GM19372 (cell line): ENCODE measurements around the gene ANKRD16.

Experiments used
- ATAC-seq: cut with Tn5 transposase; IDR thresholded peaks from one replicate; pipeline ENCODE4 v1.9.1; 2021; ENCODE audit warnings: mild to moderate bottlenecking, low read depth, moderate library complexity; ENCODE audit not compliant: unreplicated experiment

ANKRD16 gene

DNA sequence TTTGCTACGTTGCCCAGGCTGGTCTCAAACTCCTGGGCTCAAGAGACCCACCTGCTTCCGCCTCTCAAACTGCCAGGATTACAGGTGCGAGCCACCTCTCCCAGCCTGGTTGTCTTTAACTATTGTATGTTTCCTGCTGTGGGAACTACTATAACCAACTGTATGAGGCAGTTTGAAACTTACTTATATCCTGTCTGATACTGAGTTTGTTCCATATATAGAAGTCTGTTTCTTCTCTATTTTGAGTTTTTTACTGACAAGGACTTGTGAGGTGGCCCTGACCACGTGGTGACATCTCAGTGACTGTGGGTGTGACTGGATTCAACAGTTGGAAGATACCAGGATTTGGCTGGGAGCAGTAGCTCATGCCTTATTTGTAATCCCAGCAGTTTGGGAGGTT is 14.5 kb upstream of the ANKRD16 start:
- ATAC-seq: peak; percentile 88

DNA sequence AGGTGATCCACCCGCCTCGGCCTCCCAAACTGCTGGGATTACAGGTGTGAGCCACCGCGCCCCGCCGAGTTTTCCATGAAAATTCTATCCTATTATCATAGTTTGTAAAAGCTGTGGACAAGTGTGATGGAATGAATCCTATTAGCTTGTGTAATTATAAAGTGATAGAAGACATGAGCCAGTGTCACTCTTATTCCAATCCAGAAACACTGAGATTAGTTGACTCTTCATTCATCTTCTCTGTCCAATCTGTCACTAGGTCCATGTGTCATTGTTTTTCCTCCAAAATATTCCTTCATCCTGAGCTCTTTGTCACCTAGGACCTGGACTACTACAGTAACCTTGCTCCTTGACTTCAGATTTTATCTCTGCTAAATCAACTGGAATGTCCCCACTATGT is 13.9 kb upstream of the ANKRD16 start:
- no peak for ATAC-seq

DNA sequence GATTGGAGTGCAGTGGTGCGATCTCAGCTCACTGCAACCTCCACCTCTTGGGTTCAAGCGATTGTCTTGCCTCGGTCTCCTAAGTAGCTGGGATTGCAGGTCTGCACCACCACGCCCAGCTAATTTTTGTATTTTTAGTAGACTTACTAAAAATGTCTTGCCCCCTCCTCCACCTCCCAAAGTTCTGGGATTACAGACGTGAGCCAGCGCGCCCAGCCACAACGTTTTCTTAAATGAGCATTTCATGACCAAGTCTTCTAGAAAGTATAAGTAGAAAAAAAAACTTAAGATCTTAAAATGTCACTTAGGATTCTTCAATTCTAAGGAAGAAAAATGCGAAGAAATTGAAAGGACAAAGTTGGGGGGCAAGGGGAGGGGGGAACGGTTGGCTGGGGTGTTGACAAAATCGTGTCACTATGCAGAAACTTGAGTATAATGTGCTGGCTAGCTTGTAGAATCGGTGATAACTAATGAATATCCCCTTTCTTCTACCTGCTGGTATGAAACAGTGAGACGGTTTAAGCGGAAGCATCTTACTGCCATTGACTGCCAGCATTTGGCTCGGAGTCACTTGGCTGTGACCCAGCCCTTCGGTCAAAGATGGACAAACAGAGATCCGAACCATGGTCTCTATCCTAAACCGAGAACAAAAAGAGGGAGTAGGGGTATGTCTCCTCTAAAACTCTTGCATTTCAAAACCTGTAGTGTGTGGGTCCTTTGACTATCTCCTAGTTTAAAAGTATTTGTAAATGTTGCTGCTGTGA is 13.0 kb upstream of the ANKRD16 start:
- no peak for ATAC-seq

DNA sequence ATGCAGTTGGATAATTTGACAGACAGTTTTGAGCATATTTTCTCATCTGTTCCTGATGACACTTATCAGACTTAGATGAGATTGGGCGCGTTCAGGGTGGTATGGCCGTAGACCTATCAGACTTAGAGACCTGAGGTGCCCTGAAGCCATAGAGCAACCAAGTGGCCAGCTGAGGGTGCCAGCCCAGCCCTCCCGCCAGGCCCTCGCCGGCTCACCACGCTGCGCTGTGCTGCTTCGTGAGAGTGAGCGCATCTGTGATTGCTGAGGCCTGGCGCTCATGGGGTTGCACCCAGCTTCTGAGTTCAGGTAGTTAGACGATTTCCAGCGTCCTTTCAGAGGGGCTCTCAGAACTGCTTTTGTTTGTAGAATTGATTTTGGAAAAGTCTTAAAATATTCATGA is 10.6 kb upstream of the ANKRD16 start:
- ATAC-seq: no peak

DNA sequence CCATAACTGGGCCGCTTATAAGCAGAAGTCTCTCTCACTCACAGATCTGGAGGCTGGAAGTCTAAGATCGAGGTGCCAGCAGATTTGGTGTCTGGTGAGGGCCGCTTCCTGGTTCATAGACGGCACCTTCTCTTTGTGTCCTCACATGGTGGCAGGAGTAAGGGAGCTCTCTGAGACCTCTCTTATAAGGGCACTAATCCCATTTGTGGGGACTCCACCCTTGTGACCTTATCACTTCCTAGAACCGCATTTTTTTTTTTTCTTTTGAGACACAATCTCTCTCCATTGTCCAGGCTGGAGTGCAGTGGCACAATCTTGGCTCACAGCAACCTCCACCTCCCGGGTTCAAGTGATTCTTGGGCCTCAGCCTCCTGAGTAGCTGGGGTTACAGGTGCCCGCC is 8.5 kb upstream of the ANKRD16 start:
- no peak for ATAC-seq

DNA sequence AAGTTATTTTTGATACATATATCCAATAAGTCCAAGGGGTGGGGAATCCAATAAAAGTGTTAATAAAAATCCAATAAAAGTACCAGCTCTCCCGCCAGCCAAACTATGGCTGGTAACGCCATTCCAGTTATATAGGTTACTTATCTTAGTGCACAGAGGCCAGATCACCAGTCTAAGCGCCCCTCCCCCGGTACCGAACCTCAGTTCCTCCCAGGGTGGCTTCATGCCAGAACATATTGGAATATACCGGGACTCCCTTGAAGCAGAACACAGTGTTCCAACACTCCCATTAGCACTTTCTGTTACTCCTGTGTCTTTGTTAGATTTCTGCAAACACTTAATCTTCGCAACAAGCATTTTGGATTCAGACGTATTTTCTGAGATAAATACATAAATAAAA is 7.8 kb upstream of the ANKRD16 start:
- no peak for ATAC-seq

DNA sequence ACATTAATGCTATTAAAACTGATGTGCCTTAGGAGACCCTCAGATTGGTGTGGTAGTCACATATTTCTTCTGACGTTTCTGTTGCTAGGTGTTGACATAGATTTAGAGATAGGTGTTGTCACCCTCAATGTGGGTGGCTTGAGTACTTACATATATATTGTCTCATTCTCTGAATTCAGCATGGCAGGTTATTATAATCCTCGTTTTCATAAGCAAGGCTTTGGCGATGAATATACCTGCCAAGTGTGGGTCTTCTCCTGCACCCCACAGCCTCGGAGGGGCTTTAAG is 7.3 kb upstream of the ANKRD16 start:
- no peak for ATAC-seq

DNA sequence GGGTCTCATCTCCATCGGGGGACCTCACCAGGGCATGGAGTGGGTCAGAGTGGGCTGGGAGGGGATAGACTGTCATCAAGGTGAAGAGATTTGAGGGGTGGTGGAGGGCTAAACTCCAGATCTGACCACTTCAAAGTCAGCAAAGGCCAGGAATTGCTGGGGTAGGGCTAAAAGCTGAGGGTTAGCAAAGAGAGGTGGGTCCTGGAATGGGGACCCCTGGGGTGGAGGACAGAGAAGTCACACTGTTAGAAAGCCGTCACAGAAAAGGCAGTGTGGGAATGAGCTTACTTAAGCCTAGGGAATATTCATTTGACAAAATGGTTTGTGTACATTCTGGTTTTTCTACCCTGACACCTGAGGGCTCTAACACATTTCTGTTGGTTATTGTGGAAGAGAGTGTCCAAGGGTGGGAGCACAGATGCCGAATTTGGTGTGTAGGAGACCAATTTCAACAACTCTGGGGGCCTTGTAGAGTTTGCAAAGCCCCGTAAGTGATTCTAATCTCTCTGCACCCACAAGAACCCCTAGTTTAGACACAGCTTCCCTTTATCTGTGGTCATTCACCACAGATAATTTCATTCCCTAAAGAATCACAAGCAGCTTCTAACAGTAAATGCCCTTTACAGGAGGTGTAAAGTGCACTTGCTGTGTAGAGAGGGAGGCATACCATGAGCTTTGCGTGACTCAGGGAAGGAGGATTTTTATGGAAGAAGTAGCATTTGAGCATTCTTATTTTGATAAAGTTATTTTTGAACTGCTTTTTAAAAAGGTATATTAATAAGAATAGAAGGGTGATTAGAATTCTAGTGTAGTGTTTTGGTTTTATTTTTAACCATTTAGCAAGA is 6.7 kb upstream of the ANKRD16 start:
- no peak for ATAC-seq

DNA sequence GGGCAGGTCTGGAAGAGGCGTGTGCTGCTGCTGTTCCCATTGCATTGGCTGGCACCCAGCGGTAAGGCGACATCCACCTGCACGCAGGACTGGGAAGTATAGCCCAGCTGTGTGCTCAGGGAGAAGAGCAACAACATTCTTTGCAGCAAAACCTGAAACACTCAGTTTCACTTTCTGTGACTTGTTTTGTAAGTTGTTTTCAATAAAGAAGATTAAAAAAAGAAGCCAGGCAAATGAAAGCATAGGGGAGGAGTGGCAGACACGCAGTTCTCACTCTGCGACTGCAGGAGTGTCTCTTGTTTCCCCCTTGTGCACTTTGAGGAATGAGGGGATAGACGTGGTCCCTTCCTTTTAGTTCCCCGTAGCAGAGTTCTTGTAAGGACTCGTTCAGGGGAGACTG is 6.1 kb upstream of the ANKRD16 start:
- peak; percentile 58 for ATAC-seq

DNA sequence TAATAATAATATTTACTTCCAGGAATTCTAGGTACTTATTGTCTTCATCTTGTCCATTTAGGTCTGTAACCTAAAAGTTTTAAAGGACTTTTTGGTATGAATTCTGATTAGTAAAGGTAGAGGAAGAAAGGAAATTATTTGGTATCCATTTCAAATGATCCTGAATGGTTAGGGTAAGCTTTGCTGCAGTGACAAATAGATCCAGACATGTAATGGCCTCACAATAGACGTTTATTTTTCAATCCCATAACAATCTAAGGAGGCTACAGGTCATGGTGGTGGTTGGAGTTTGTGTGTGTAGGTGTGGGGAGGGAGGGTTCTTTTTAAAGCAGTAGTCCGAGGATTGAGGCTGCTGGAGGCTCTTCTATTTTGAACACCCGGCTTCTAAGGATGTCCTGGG is 5.7 kb upstream of the ANKRD16 start:
- ATAC-seq: no peak

DNA sequence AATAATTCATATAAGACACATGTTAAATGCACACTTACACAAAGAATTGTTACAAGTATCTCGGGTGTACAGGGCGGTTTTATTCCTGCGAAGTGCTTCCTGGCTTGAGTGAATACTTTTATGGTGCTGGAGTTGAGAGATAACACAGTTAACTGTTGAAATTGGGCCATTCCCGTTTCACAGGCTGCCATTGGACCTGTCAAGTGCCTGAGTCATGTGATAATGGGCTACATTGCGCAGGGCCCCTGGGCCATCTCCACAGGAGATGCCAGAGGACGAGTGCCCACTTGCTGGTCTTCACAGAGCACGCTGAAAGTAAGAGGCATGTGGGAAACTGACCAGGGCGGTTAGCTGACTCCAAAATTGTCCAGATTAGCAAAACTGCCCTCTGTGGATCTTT is 5.2 kb upstream of the ANKRD16 start:
- ATAC-seq: no peak

DNA sequence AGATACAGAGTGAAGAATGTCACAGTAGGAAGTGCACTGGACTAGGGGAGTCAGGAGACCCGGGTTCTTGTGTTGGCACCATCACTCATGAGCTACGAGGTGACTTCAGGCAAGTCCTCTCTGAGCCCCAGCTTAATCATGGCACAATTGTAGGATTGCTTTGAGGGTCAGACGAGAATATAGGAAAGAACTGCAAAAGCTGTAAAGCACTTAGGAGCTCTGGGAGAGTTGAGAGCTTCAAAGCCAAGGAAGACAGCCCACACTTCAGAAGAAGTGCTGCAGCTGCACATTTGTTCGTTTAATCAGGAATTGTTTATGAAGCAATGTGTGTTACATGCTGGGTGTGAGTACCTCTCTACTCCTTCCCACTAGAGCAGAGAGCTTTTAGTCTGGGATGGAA is 4.7 kb upstream of the ANKRD16 start:
- ATAC-seq: no peak

DNA sequence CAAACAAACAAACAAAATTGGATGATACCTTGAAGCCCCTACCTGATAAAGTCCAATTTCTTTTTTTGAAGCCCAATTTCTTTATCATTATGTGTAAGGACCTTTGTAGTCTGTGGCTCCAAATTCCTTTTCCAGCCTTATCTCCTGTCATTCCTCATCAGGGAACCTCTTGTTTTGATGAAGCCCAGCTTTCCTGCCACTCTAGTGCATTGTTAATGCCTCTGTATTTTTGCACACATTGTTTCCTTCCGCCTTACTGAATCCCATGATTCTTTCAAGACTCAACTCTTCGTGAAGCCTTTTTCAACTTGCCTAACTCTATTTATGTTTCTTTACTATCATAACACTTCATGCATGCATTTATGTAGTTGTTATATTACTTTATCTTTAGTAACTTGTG is 3.6 kb upstream of the ANKRD16 start:
- ATAC-seq: no peak

DNA sequence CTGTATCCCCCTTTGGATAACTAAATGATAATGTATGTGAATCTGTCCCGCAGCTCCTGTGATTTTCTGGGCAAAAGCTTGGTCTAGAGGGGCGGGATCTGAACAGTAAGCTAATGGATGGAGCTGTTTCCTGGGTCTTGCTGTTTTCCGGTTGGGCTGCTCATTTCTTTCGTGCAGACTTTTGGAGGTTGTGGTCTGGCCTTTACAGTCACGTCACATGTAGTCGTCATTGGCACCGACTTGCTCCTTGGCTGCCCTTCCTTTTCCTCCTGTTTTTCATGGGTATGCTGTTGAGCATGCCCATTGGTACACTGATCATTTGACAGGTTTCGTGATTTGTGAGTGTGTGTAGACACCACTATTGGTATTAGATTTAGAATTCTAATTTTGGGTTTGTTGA is 2.3 kb upstream of the ANKRD16 start:
- no peak for ATAC-seq

DNA sequence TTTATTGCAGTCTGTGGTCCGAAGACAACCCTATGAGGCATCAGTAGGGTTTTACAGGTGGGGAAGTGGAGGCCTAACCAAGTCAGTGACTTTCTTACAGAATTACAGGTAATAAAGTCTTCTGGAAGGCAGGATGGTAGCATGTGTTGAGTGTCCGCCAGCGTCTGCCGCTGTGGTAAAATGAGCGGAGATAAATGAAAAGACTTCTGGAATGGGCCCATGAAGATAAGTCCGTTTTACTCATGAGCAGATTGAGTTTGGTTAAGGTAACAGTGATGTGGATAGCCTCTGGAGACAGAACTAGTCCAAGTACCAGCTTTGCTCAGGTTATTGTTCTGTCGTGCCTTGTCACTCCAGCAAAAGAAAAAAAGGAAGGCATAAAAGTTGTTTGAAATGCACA is 1.3 kb upstream of the ANKRD16 start:
- no peak for ATAC-seq

DNA sequence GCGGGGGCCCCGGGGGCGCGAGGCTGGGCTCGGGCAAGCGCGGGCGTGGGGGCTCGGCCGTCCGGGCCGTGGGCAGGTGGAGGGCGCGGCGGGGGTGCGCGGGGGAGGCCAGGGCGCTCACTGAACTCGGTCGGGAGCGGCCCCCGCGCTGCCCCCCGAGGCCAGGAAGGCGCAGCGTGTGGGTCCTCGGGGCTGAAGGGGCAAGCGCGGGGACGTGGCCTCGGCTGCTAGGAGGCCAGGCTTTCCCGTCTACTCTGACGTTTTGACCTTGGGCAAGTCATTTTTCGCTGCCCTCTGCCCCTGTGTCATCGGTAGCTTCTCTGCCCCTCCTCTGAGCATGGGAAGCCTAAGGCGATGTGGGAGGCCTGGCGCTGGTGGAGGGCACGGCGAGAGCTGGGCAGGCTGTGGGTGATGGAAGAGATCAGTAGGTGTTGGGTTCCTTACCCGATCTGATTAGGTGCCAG is 791 bp upstream of the ANKRD16 start:
- ATAC-seq: peak; percentile 3

DNA sequence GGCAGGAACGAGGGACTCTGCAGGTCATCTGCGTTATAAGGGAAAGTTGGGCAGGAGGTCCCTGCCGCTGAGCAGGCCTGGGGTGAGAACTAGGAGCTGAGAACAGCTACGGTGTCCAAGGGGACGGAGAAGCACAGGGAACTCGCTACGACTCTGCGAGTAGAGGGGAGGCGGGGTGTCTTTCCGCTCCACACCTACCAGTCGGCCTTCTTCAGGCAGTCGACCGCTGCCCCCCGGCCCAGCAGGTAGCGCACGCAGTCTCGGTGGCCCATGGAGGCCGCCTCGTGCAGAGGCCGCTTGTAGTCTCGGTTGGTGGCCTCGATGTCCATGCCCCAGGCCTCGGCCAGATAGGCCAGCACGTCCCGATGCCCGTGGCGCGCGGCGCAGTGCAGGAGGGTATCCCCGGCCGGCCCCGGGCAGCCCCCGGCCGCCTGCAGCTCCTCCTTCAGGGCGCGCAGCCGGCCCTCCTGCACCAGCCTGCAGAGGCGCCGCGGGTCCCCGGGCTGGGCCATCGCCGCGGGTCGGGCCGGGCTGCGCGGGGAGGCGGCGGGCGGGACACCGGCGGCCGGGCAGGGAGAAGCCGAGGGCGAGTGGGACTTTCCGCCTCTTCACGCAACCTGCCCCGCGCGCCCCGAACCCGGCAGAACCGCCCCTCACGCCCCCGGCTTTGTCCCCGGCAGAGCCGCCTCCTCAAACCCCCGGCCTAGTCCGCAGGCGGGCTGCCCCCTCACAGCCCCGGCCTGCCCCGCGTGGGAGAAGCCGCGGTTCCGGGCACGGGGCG is 660 bp downstream of the ANKRD16 start:
- peak; percentile 23 for ATAC-seq

DNA sequence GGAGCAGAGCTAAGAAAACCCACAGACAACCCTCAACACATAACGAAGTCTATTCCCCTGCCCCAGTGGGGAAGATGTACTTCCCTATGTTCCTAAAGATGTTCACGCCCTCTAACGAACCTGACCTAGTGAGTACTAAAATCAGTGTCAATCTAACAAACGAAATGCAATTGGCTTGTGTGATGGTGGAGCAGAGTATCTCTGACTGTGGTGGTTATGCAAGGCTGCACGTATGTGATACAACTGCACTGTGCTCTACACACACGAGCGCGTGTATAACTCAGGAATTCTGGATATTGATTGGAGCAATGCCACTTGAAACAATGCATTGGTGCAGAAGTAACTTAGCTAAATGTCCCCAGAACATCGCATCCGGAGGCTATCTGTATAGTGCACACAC is 1.3 kb downstream of the ANKRD16 start:
- ATAC-seq: no peak

DNA sequence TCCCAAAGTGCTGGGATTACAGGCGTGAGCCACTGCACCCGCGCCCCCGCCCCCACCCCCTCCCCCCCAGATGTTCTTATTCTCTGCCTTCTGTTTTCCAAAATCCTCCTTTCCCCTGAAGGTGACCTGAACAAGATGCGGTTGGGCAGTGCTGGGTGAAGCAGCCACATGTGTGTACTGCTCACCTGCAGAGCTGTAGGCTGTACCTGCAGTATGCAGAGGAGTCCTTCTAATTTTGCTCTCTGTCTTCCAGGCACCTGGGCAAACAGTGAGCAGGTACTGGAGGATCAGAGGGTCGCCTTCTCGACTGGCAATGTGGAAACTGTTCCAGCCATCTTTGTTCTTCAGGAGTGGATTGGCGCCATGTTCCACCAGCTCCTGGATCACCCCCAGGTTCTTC is 2.1 kb downstream of the ANKRD16 start:
- no peak for ATAC-seq

DNA sequence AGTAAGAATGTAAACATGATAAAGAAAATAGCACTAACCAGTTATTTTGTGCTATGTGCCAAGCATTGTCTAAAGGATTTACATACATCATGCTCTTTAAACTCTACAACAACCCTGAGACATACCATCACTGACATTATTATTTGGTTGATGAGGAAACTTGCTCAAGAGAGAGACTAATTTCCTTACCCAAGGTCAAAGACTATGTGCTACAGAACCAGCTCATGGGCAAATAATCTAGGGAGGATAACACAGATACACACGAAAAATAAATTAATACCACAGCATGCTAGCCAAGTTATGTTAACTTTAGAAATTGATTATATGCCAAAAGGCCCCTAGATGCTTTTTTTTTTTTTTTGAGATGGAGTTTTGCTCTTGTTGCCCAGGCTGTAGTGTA is 2.7 kb downstream of the ANKRD16 start:
- ATAC-seq: no peak

DNA sequence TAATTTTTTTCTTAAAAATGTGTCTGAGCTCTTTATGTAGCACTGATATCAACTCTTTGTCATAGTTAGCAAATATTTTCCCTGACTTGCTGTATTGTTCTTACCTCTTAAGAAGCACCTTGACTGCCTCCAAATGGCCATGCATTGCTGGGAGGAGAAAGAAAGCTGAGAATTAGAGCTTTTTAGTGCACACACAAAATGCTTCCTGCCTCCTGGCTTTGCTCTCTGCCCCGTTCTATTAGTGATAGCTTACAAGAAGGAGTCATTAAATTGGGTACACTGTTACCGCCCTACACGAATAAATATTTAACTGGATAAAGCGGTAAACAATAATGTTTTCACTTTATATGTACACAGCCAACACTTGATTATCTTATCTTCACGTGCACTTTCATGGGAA is 4.1 kb downstream of the ANKRD16 start:
- ATAC-seq: no peak
